Ascending aorta (tissue), 2 donors: ENCODE measurements around the gene ZNF48. TPM values are rescaled to one million over a fixed set of nuclear protein-coding genes. Genes with fewer than 3 reads are reported as not detected.
A peak's percentile ranks its signal among the peaks of the same experiment; 100 is the strongest.

ENCODE experiments used
- DNase-seq, 2 donors: peaks; one replicate each; pipeline ENCODE4 v3.0.0-alpha.2; 2019; ENCODE audit warnings: low spot score in 2 of 2
- H3K27ac ChIP-seq, 2 donors: fragments of 200-600 bp; sonication (generic); one replicate each; pipeline ENCODE4 v1.5.1; 2016 to 2017; ENCODE audit warnings: mild to moderate bottlenecking in 1 of 2
- H3K27me3 ChIP-seq: fragments of 200-600 bp; sonication (generic); one replicate; pipeline ENCODE4 v1.5.1; 2017
- H3K36me3 ChIP-seq, 2 donors: fragments of 200-600 bp; sonication (generic); one replicate each; pipeline ENCODE4 v1.5.1; 2016
- H3K4me1 ChIP-seq, 2 donors: fragments of 200-600 bp; sonication (generic); one replicate each; pipeline ENCODE4 v1.5.1; 2016 to 2017; ENCODE audit warnings: mild to moderate bottlenecking in 1 of 2
- H3K4me3 ChIP-seq, 2 donors: fragments of 200-600 bp; sonication (generic); one replicate each; pipeline ENCODE4 v1.5.1; 2016 to 2017; ENCODE audit warnings: mild to moderate bottlenecking in 1 of 2
- H3K9me3 ChIP-seq, 2 donors: fragments of 200-600 bp; sonication (generic); one replicate each; pipeline ENCODE4 v1.5.1; 2016
- CTCF ChIP-seq, 3 experiments: fragments of 200-600 bp in 2 of 3; fragments of 450-650 bp in 1 of 3; sonication (generic) in 2 of 3; IDR thresholded peaks; one replicate each; pipeline ENCODE4 v1.5.1; 2016 to 2019; ENCODE audit warnings: antibody characterized with exemption in 3 of 3, mild to moderate bottlenecking in 1 of 3, moderate library complexity in 1 of 3
- intact Hi-C: fragments of 100-400 bp; cut with DNase I; formaldehyde crosslinking; loops from one replicate; pipeline ENCODE4 v1.15.1; 2023
- total RNA-seq: library from RNA; depleted of rRNA; stranded (reverse); fragments of >200 nt; gene quantifications from one replicate; pipeline ENCODE4 v1.1.0, GENCODE V29; 2016

Gene ZNF48
- total RNA-seq, 1 donor from 2014 or later = 25.1 TPM

GRCh38 chr16:30414159-30414558 lies 18.9 kb downstream of the ZNF48 start:
- no peak for DNase-seq
- intact Hi-C loops = no loop called here
- H3K27ac ChIP-seq = no peak overlapping the region
- peaks cover 9 to 10% of the 10 kb centered on the region in 2 donors for H3K4me1 ChIP-seq
- peaks cover 7 to 18% of the 10 kb centered on the region in 2 donors for H3K36me3 ChIP-seq
- no peaks in the 10 kb centered on the region for H3K9me3 ChIP-seq
- no peak for TF ChIP-seq CTCF (IDR thresholded peaks at IDR 0.05)
- no peaks in the 10 kb centered on the region for H3K27me3 ChIP-seq
- no peak overlapping the region for H3K4me3 ChIP-seq

- Histone ChIP-seq H3K4me3 (no peak overlapping the region), H3K27ac (no peak overlapping the region), H3K9me3 (no peaks in the 10 kb centered on the region), H3K27me3 (no peaks in the 10 kb centered on the region), H3K4me1 (peaks cover 7 to 9% of the 10 kb centered on the region in 2 donors), H3K36me3 (peaks cover 7 to 18% of the 10 kb centered on the region in 2 donors)
- no peak for DNase-seq
- intact Hi-C loops = no loop called here
- TF ChIP-seq CTCF (IDR thresholded peaks at IDR 0.05) = no peak
Observed at GRCh38 chr16:30416047-30416603, 20.9 kb downstream of the ZNF48 start.

GRCh38 chr16:30416624-30417528 lies 21.7 kb downstream of the ZNF48 start:
- no peak for TF ChIP-seq CTCF (IDR thresholded peaks at IDR 0.05)
- Histone ChIP-seq H3K4me1 (peaks cover 7 to 9% of the 10 kb centered on the region in 2 donors), H3K36me3 (peaks cover 11 to 13% of the 10 kb centered on the region in 2 donors), H3K27ac (peak overlapping the region in 1 of 2 donors; percentile 69), H3K9me3 (no peaks in the 10 kb centered on the region), H3K27me3 (no peaks in the 10 kb centered on the region), H3K4me3 (peak overlapping the region; percentile 70 to 83)
- DNase-seq = no peak
- intact Hi-C loops = no loop called here

GRCh38 chr16:30417529-30418349 lies 22.5 kb downstream of the ZNF48 start:
- Histone ChIP-seq H3K9me3 (no peaks in the 10 kb centered on the region), H3K36me3 (peaks cover 9 to 17% of the 10 kb centered on the region in 2 donors), H3K27me3 (no peaks in the 10 kb centered on the region), H3K4me3 (peak overlapping the region; percentile 70 to 83), H3K27ac (peak overlapping the region; percentile 62 to 69), H3K4me1 (peaks cover 7 to 9% of the 10 kb centered on the region in 2 donors)
- TF ChIP-seq CTCF (IDR thresholded peaks at IDR 0.05) = peak in 1 of 3 experiments; percentile 29
- intact Hi-C loops = no loop called here
- DNase-seq = peak in 1 of 2 donors; percentile 86

- no peak for TF ChIP-seq CTCF (IDR thresholded peaks at IDR 0.05)
- intact Hi-C loops = no loop called here
- H3K27ac ChIP-seq = peak overlapping the region; percentile 62 to 69
Observed at GRCh38 chr16:30418350-30419181, 23.3 kb downstream of the ZNF48 start.

More at GRCh38 chr16:30418350-30419181, 23.3 kb downstream of the ZNF48 start:
- no peaks in the 10 kb centered on the region for H3K27me3 ChIP-seq
- peak overlapping the region; percentile 70 to 83 for H3K4me3 ChIP-seq
- peaks cover 7 to 9% of the 10 kb centered on the region in 2 donors for H3K4me1 ChIP-seq
- H3K36me3 ChIP-seq = peaks cover 13 to 23% of the 10 kb centered on the region in 2 donors
- no peak for DNase-seq
- H3K9me3 ChIP-seq = no peaks in the 10 kb centered on the region
